NCI-H1930 (cell line): ENCODE measurements around the gene ECT2L.

Experiments
- DNase-seq, 2 experiments: peaks; one replicate each; lab custom pipeline; 2025; lab: John Stamatoyannopoulos, UW

The ECT2L gene

DNA sequence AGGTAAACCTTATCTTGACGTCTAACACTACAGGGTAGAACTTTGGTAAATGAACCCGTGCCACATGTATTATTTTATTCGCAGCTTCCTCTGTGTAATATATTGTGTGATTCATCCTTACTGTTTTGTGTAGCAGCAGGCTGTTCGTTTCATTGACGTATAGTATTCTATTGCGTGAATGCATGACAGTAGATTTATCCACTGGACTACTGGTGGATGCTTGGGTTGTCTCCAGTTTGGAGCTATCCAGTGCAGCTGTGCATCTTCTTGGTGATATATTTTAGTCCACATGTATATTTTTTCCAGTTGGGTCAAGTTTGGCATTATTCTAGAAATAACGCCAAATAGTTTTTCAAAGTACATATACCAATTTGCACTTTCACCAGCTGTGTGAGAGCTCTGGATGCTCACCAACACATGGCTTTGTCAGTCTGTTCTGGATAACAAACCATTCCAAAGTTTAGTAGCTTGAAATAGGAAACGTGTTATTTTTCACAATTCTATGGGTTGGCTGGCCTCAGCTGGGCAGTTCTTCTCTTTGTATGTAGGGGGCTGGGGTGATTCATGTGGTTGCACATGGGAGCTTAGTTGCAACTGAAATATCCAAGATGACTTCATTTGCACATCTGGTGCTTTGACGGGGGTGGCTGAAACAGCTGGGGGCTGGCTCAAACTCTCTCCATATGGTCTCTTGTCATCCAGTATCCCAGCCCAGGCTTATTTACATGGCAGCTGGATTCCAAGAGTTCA, 9.3 kb downstream of the ECT2L start:
- no peak for DNase-seq

DNA sequence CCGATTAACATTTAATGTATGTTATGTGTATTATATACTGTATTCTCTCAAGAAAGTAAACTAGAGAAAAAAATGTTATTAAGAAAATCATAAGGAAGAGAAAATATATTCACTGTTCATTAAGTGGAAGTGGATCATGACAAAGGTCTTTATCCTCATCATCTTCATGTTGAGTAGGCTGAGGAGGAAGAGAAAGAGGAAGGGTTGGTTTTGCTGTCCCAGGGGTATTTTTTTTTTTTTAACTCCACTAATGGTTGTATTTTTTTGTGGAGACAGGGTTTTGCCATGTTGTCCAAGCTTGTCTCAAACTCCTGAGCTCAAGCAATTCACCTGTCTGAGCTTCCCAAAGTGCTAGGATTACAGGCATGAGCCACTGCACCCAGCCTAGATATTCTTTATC, 11.0 kb downstream of the ECT2L start:
- DNase-seq: no peak

DNA sequence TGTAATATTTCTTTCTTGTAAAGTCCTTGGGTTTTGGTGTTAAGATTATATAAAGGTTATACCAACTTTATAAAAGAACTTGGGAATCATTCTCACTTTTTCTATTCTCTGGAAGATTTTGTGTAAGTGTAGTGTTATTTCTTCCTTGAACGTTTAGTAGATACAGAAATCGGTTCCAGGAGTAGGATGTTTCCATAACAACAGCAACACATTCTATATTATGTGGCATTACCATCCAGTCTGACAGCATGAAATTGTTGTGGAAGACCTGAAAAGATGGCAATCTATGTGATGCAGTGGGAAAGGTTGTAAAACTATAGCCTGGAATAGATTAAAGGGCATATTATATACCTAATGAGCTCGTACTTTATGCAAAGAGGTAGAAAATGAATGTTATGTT, 13.8 kb downstream of the ECT2L start:
- no peak for DNase-seq

DNA sequence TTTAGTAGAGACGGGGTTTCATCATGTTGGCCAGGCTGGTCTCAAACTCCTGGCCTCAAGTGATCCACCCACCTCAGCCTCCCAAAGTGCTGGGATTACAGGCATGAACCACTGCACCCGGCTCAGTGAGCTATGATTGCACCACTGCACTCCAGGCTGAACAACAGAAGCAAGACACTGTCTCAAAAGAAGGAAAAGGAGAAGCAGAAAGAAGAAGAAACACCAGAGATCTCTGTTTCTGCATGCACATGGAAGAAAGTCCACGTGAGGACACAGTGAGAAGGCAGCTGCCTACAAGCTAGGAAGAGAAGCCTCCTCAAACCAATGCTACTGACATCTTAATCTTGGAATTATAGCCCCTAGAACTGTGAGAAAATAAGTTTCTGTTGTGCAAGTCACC, 16.0 kb downstream of the ECT2L start:
- no peak for DNase-seq

DNA sequence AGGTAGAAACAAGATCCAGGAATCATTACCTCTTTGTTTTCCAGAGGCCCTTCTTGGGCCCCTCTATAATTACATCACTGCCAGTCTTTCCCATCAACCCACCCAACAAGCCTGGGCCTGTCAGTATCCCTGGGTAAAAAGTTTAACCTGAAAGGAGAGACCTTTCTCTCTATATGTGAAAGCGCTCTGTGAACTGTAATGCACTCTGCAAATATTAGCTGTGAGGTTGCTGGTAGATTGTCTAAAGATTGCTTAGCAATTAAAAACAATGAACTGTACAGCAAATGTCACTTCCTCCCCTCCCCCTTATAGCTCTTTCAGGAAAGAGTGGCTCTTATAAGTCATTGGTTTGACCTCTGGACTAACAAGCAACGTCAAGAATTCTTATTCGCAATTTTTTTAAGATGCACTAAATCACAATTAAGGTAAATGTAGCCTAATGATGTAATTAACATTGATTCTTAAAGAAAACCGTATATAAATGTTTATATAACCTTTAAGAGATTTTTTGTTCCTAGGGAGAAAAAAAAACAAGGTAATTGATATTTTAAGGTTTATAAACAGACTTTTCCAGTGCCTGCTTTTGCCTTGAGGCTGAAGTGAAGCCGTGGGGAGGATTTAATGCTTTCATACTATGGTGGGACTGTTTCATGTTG, 18.4 kb downstream of the ECT2L start:
- peak; percentile 13 to 50 for DNase-seq

DNA sequence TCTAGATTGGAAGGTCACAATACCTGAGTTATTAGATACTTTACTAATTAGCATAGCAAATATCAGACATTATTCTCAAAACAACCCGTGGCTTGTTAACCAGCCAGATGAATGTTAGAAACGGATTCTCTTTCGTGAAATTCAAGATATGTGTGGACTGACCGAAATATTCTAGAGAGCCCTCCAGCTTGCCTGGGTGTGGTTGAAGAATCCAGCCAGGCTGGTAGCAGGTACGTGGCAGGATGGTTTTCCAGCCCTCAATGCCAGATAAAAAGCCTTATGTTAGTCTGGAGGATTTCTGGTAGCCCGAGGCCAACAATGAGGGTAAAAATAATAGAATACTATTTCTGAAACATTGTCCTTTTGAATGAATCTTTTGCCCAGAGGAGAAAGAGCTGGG, 19.3 kb downstream of the ECT2L start:
- no peak for DNase-seq

DNA sequence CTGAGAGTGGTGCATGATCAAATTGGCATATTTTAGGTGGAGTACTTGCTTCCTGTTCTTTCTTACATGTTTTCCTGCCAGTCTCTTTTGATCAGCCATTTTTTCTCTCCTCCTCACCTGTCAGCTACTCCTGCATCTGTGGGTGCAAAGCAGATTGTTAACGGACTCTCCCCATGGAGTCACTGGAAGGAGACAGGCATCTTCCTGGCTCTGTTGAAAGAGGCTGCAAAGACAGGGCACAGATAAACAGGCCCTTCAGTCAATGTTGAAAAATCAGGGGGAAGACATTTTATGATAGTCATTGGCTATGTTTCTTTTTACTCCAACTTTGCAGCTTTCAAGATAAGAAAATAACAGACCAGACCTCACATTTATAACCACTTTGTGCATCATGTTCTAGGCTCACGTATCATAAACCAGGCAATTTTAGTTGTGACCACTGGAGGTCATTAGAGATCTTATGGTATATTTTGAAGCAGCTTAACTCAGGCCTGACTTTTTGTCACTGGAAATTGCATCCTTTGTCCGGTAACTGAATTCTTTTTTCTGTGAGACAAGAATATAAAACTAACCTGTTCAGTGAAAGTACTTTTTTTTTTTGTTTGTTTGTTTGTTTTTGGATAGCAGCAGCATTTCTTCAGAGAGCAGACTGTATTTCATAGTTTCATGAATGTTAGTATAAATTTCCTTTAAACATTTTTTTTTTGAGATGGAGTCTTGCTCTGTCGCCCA, 20.1 kb downstream of the ECT2L start:
- DNase-seq: peak in 1 of 2 experiments; percentile 31

DNA sequence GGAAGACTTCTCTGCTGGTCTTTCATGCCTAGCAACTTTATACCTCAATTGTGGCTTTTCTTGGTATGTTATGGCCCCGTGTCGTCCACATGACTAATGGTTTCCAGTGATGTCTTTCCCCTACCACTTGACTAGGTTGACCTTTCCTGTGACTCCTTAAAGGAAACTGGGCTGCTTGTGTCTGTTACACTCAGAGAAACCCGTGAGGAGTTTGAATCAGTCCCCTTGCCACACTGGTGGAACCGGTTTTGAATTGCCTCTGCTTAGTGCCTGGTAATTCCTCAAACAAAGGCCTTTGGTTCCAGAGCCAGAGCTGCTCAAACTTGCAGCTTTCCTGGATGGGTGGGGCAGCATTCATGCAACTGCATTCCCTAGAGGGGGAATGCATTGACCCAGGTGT, 21.9 kb downstream of the ECT2L start:
- DNase-seq: no peak

DNA sequence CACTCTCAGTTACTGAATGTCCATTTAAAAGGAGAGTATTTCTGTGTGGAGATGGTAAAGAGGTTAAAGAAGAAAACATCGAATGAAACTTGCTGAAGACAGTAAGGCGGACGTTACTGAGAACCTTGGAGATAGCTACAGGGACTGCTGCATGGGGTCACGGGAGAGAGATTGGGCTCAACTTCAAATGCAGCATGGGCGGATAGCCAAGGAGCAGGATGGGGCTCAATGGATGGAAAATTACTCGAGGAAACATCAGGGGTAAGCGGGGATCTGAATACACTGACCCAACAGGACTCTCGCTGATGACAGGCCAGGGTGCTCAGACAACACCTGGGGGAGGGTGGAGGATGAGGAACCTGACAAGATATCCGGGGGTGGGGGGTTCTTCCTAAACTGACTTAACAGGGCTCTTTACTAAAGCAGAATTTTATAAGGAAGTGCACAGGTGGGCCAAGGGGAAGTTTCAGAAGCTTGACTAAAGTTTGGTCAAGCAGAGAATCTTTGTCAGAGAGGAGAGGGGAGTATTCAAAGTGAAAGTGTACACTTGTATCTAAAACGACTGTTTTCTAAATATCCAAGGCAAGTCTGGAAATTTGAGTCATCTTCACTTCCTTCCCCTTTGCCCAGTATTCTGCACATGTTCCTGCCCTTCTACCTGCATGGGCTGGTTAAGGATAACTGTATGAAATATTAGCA, 22.8 kb downstream of the ECT2L start:
- no peak for DNase-seq

DNA sequence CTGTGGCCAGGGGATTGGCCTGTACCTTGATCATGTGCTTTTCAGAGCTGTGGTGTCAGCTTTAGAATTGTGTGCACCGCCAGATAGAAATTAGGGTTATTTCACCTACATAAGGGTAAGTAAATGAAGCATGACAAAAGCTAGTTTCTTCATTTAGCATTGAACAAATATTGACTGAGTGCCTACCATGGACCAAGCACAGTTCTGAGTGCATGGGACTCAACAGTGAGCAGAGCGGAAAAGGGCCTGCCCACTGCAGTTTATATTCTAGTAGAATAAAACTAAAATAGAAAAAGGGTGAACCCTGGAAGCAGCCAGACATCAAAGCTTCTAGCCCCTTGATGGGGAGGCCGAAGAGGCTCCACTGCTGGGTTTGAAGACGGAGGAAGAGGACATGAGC, 25.6 kb downstream of the ECT2L start:
- DNase-seq: no peak

DNA sequence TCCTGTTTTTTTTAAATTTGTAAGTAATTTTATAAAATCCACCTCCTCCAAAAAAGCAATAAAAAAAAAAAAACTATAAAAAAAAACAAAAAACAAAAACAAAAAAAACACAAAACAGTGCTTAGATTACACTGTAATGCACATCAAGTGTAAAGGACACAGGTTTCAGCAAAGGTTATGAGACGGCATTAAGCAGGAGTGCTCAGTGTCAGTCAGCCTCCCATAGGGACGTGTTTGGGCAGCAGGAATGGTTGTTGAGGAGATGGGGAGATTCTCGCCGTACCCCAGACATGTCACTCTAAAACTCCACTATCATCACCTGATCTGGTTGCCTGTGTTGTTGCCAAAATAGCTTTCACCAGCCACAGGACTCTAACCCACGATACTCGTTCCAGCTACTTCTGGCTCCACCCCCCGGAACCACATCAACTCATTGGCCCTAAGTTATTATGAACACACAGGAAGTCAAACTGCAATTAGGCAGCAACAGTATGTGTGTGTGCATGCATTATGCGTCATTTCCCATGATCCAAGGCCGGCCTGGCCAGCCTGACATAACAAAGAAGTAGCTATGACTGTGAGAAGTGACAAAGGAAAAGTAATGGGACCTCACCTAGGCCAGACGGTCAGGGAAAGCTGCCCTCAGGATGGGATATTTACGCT, 28.7 kb downstream of the ECT2L start:
- no peak for DNase-seq

DNA sequence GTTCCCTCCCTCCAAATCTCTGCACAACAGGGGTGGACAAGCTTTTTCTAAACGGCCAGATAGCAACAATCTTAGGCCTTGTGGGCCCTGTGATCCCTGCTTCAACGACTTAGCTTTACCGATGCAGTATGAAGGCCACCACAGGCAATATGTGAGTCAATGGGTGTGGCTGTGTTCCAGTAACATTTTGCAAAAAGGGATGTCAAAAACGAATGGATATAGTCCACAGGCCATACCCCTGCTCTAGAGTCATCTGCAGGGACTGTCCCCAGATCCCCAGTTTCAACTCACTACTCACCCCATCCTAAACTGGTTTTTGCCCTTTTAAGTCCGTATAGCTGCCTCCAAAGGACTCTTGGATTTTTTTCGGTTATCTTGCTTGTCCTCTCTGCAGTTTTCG, 34.4 kb downstream of the ECT2L start:
- DNase-seq: no peak

DNA sequence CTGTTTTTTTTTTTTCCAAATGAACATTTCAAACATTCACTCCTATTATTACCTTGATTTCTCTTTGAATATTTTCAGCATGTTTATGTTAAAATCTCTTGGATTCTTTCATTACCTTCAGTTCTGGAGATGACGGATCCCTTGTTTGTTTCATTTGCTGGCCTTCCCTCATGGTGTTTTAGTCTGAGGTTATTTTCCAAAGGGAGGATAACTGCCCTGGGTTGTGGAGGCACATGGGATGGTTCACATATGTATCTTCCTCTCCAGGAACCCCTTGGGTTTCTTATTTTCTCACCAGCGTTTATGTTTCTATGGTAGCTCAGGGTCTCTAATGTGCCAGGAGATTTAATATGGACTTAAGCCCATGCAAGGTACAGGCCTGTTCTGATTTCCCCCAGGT, 36.3 kb downstream of the ECT2L start:
- no peak for DNase-seq

DNA sequence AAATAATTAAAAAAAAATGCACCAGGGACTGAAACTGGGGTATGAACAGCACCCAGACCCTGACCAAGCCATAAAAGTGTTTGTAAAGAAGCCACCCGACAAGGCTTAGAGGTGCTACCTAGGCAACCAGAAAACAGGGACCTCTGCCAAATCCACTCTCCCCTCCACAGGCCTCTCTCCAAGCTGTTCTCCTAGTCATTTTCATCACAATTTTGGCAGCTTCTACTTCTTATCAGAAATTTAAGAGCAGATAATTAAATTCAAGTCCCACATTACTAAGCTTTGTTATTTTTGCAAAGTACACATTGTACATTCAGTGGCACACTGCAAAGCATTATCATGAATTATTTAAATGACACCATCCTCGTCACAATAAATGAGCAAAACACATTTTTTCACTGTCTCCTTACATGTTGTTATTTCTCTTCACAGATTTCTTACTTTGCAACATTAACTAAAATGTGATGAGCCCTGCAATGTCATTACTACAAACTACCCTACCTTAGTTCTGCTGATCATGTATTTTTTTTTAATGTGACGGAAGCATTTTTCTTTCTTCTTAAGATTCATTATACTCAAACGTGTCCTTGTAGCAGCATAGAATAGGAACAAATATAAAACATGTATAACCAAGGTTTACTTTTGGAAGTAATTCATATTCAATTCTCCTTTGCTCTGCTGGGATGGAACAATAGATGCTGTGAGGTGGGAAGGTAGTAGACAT, 38.1 kb downstream of the ECT2L start:
- no peak for DNase-seq

DNA sequence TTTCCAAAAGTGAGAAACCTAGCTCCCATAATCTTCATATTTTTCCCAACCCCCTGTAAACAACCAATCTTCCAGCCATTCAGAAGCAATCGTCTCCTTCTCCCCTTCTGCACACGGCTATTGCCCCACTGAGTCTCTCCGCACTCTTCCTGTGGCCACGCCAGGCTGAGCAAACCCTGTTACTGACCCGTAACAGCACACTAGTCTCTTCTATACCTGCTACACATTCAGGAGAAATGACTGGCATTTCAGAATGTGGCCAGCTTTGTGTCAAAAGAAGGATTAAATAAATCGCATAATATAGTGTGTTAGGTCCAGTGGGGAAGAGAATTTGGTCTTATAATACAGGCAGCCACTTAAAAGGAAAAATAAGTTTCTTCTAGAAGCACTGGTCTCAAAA, 41.4 kb downstream of the ECT2L start:
- no peak for DNase-seq

DNA sequence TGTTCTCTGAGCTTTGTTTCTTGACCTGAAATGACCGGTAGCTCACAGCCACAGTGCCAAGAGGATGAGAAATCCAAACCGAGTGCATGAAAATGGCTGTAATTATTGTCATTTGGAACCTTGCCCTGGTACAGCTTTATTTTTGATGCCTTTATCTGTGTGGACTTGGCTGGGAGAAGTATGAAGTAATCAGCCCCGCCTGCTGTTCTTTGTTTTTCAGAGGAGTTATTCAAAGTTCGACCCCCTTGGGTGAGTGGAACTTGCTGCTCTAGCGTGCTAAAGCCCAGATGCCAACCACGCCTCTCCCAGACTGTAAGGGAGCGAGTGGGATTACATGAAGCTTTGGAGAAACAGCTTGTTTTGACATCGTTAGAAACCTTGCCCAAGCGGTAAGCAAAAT, 48.3 kb downstream of the ECT2L start:
- no peak for DNase-seq

DNA sequence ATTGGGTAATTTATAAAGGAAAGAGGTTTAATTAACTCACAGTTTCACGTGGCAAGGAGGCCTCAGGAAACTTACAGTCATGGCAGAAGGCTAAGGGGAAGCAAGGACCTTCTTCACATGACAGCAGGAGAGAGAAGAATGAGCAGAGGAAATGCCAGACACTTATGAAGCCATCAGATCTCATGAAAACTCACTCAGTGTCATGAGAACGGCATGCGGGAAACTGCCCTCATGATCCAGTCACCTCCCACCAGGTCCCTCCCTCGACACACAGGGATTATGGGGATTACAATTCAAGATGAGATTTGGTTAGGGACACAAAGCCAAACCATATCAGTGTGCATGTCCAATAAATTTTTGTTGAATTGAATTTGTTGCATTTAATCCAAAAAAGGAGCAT, 52.0 kb downstream of the ECT2L start:
- DNase-seq: no peak

DNA sequence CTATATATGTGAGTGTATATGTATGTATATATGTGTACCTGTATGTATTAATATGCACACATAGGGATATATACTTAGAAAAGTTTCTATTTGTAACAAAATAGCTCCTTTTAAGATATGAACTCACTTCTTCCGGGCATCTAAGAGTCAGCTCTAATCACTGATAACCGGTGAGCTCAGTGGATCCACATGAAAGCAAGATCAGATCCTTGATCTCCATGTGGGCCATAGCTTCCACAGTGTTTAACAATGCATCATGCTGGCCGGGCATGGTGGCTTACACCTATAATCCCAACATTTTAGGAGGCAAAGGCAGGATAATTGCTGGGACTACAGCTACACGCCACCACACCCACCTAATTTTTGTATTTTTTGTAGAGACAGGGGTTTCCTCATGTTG, 52.6 kb downstream of the ECT2L start:
- no peak for DNase-seq

DNA sequence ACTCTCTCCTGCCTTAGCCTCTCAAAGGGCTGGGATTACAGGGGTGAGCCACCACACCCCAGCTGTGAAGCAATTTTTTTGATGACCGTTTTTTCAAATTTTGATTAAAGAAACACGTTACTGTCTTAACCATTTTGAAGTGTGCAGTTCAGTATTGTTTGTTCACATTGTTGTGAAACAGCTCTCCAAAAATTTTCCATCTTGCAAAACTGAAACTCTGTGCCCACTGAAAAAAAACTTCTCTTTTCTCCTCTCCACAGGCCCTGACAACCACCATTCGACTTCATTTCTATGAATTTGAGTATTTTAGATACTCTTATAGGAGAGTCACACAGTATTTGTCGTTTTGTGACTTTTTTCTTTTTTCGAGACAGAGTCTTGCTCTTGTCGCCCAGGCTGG, 53.9 kb downstream of the ECT2L start:
- DNase-seq: no peak

DNA sequence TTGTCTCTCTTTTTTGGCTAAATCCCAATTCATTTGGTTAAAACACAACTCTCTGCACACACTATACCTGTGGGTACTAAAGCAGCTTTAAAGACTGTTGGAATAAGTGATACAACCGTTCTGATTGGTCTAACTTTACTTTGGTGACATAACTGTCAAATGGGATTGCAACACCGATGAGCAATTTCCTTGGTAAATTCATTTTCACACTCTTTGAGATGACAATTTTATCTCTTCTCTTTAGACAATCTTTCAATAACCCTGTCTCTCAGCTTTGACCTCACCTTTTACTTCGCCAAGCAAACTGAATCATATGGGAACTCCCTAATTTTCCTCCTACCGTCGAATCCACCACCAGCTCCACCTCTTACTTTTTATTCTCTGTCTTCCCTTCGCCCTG, 60.8 kb downstream of the ECT2L start:
- no peak for DNase-seq

DNA sequence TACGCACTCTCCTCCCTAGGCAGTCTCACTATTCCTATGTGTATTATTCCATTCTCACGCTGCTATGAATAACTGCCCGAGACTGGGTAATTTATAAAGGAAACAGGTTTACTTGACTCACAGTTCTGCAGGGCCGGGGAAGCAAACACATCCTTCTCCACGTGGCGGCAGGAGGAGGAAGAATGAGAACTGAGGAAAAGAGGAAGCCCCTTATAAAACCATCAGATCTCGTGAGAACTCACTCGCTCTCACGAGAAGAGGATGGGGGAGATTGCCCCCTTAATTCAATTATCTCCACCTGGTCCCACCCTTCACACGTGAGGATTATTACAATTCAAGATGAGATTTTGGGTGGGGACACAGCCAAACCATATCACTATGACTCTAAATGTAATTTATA, 61.9 kb downstream of the ECT2L start:
- DNase-seq: no peak
